Measurements from ENCODE around the gene PPP1R10. TPM values are rescaled to one million over a fixed set of nuclear protein-coding genes. Genes with fewer than 3 reads are reported as not detected.

PPP1R10 gene
- total and polyA plus RNA-seq, 2 of the 13 experiments (the other 11 are each of a cell fraction or from before 2014, with no cell fraction given): 26.3 to 38.4 TPM

GRCh38 chr6:30616811-30617564, at the start of gene PPP1R10 (continued):
- TF ChIP-seq ZNF367 (CRISPR knock-in tag; IDR thresholded peaks at IDR 0.05; ENCODE audit: borderline replicate concordance) (no peak), PAX8 (CRISPR knock-in tag; IDR thresholded peaks at IDR 0.05; ENCODE audit: borderline replicate concordance) (no peak), FOXP1 (IDR thresholded peaks at IDR 0.05) (no peak), FOXP1 (CRISPR knock-in tag; IDR thresholded peaks at IDR 0.05) (no peak), KLF12 (CRISPR knock-in tag; IDR thresholded peaks at IDR 0.05; ENCODE audit: borderline replicate concordance) (peak; percentile 82; the same call in 1 of the 2 replicates), ZNF281 (CRISPR knock-in tag; IDR thresholded peaks at IDR 0.05; ENCODE audit: borderline replicate concordance) (peak; percentile 60; the same call in 1 of the 2 replicates), LBX2 (CRISPR knock-in tag; IDR thresholded peaks at IDR 0.05; ENCODE audit: borderline replicate concordance) (no peak), SIN3B (IDR thresholded peaks at IDR 0.05; ENCODE audit: low read length) (peak; percentile 74; the same call in 1 of the 2 replicates), TOE1 (CRISPR knock-in tag; IDR thresholded peaks at IDR 0.05) (no peak), PREB (CRISPR knock-in tag; IDR thresholded peaks at IDR 0.05) (no peak), ZIK1 (CRISPR knock-in tag; IDR thresholded peaks at IDR 0.05; ENCODE audit: borderline replicate concordance, low read depth) (no peak), EHMT2 (IDR thresholded peaks at IDR 0.05; ENCODE audit: borderline replicate concordance, low read depth, low read length) (no peak), ZNF816 (CRISPR knock-in tag; IDR thresholded peaks at IDR 0.05; ENCODE audit: borderline replicate concordance) (no peak), NFAT5 (CRISPR knock-in tag; IDR thresholded peaks at IDR 0.05) (peak; percentile 86; the same call in 1 of the 2 replicates), PRPF4 (IDR thresholded peaks at IDR 0.05; ENCODE audit: low read depth, low read length, poor library complexity, severe bottlenecking) (no peak), CHD4 (IDR thresholded peaks at IDR 0.05; ENCODE audit: borderline replicate concordance, low read length) (no peak), PHF8 (CRISPR knock-in tag; IDR thresholded peaks at IDR 0.05) (no peak), POLR2A (IDR thresholded peaks at IDR 0.05; ENCODE audit: insufficient read depth in 1 of 2, low read depth in 2 of 2, low read length in 2 of 2) (peak; percentile 98 to 100), ZNF260 (CRISPR knock-in tag; IDR thresholded peaks at IDR 0.05; ENCODE audit: borderline replicate concordance, low read depth) (no peak), ZFX (CRISPR knock-in tag; IDR thresholded peaks at IDR 0.05; ENCODE audit: low read depth) (no peak; the same call in 1 of the 2 replicates), ZNF160 (CRISPR knock-in tag; IDR thresholded peaks at IDR 0.05) (peak; percentile 90)
